ENCODE results near the gene EFNA5.

Gene EFNA5

GRCh38 chr5:107670932-107671741, at the start of gene EFNA5:
Gene EFNA5 (minus strand): TSS chr5:107670937.
- TF ChIP-seq GATA2 (IDR thresholded peaks at IDR 0.05; ENCODE audit: low read depth, low read length), result no peak
- no peak for TF ChIP-seq GATA3 (IDR thresholded peaks at IDR 0.05; ENCODE audit: low read depth, low read length)

GRCh38 chr5:107719034-107719606, 48.4 kb upstream of the EFNA5 start:
- TF ChIP-seq GATA2 (IDR thresholded peaks at IDR 0.05; ENCODE audit: low read depth, low read length) (no peak), GATA3 (IDR thresholded peaks at IDR 0.05; ENCODE audit: low read depth, low read length) (no peak)

- TF ChIP-seq GATA2 (IDR thresholded peaks at IDR 0.05; ENCODE audit: low read depth, low read length) (no peak), GATA3 (IDR thresholded peaks at IDR 0.05; ENCODE audit: low read depth, low read length) (no peak)
These were observed 47.1 kb upstream of the EFNA5 start for GRCh38 chr5:107717816-107718215.

- TF ChIP-seq GATA3 (IDR thresholded peaks at IDR 0.05; ENCODE audit: low read depth, low read length), result no peak
- TF ChIP-seq GATA2 (IDR thresholded peaks at IDR 0.05; ENCODE audit: low read depth, low read length), result no peak
These were observed 42.5 kb upstream of the EFNA5 start for GRCh38 chr5:107713228-107713627.

GRCh38 chr5:107712359-107712870, 41.7 kb upstream of the EFNA5 start:
- no peak for TF ChIP-seq GATA2 (IDR thresholded peaks at IDR 0.05; ENCODE audit: low read depth, low read length)
- TF ChIP-seq GATA3 (IDR thresholded peaks at IDR 0.05; ENCODE audit: low read depth, low read length), result no peak

GRCh38 chr5:107705402-107706014, 34.8 kb upstream of the EFNA5 start:
- TF ChIP-seq GATA3 (IDR thresholded peaks at IDR 0.05; ENCODE audit: low read depth, low read length) (no peak), GATA2 (IDR thresholded peaks at IDR 0.05; ENCODE audit: low read depth, low read length) (no peak)

GRCh38 chr5:107704681-107705401, 34.1 kb upstream of the EFNA5 start:
- TF ChIP-seq GATA3 (IDR thresholded peaks at IDR 0.05; ENCODE audit: low read depth, low read length) (no peak), GATA2 (IDR thresholded peaks at IDR 0.05; ENCODE audit: low read depth, low read length) (no peak)

- TF ChIP-seq GATA2 (IDR thresholded peaks at IDR 0.05; ENCODE audit: low read depth, low read length), result no peak
- no peak for TF ChIP-seq GATA3 (IDR thresholded peaks at IDR 0.05; ENCODE audit: low read depth, low read length)
These were observed 29.7 kb upstream of the EFNA5 start for GRCh38 chr5:107700481-107700880.

GRCh38 chr5:107699425-107699824, 28.7 kb upstream of the EFNA5 start:
- no peak for TF ChIP-seq GATA3 (IDR thresholded peaks at IDR 0.05; ENCODE audit: low read depth, low read length)
- no peak for TF ChIP-seq GATA2 (IDR thresholded peaks at IDR 0.05; ENCODE audit: low read depth, low read length)

GRCh38 chr5:107698286-107698685, 27.5 kb upstream of the EFNA5 start:
- TF ChIP-seq GATA2 (IDR thresholded peaks at IDR 0.05; ENCODE audit: low read depth, low read length), result no peak
- no peak for TF ChIP-seq GATA3 (IDR thresholded peaks at IDR 0.05; ENCODE audit: low read depth, low read length)

GRCh38 chr5:107696498-107696897, 25.8 kb upstream of the EFNA5 start:
- TF ChIP-seq GATA3 (IDR thresholded peaks at IDR 0.05; ENCODE audit: low read depth, low read length) (no peak), GATA2 (IDR thresholded peaks at IDR 0.05; ENCODE audit: low read depth, low read length) (no peak)

- TF ChIP-seq GATA2 (IDR thresholded peaks at IDR 0.05; ENCODE audit: low read depth, low read length), result no peak
- TF ChIP-seq GATA3 (IDR thresholded peaks at IDR 0.05; ENCODE audit: low read depth, low read length), result no peak
These were observed 25.3 kb upstream of the EFNA5 start for GRCh38 chr5:107696080-107696479.

- TF ChIP-seq GATA3 (IDR thresholded peaks at IDR 0.05; ENCODE audit: low read depth, low read length), result no peak
- TF ChIP-seq GATA2 (IDR thresholded peaks at IDR 0.05; ENCODE audit: low read depth, low read length), result no peak
These were observed 17.2 kb upstream of the EFNA5 start for GRCh38 chr5:107687937-107688336.

- TF ChIP-seq GATA3 (IDR thresholded peaks at IDR 0.05; ENCODE audit: low read depth, low read length) (no peak), GATA2 (IDR thresholded peaks at IDR 0.05; ENCODE audit: low read depth, low read length) (no peak)
These were observed 16.7 kb upstream of the EFNA5 start for GRCh38 chr5:107687404-107687803.

Data from SH-SY5Y (cell line).